Limb (tissue), 2 donors: ENCODE measurements around the gene SGO1.

Source experiments
- DNase-seq, 2 donors: peaks; one replicate each; pipeline ENCODE4 v3.0.0-alpha.2; 2016; ENCODE audit errors: extremely low spot score in 2 of 2

SGO1 gene

DNA sequence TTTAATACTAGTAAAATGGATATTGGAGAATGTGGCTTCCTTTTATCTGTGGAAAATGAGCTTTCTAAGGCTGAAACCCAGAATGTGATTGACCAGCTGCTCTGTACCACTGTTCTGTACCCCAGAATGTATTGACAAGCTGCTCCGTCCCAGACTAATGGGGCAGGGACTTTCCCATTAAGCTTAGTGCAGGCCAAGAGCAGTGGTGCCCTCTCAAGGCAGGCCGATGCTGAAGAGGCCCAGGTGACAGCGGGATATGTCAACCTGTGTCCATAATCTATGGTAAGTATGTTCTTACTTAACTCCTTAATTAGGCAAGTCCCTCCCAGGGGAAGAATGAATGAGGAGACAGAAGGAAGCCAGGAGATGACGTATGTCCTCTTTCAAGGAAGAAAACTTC lies 31.1 kb downstream of the SGO1 start:
- no peak for DNase-seq

GRCh38 chr3:20154078-20154477 lies 31.9 kb downstream of the SGO1 start:
- no peak for DNase-seq

DNA sequence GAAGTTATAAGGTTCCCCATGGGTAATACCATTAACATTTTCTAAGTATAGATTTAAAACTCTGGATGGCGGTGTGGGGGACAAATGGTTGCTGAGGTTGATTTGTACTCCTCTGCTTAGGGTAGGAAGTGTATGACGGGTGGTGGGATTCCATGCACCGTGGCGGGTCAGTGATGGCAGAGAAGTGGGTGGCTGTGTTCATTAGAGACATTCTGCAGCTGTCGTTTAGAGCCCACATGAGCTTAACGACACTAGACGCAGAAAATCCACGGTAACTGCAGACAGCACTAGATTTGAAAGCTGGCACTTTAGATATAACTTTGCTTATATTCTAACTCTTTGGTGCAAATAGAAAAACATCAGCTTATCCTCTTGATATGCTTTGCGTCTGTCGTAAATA lies 37.5 kb downstream of the SGO1 start:
- DNase-seq, result no peak

DNA sequence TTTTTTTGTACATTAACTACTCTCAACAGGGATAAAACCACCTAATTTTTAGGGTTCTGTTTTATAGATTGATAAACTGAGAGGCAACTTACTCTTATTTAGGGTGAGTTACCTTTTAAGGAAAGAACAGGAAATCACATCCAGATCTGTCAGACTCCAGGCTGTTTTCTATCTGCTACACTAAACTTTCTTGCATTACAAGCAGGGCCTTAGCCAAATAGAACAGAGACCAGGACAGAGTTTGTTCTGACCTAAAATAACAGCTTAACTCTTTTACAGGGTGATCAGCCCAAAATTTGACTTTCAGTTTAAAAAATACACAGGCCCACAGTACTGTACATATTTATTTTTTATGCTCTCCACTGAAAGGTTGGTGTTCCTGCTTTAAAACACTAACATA lies 38.6 kb downstream of the SGO1 start:
- no peak for DNase-seq

DNA sequence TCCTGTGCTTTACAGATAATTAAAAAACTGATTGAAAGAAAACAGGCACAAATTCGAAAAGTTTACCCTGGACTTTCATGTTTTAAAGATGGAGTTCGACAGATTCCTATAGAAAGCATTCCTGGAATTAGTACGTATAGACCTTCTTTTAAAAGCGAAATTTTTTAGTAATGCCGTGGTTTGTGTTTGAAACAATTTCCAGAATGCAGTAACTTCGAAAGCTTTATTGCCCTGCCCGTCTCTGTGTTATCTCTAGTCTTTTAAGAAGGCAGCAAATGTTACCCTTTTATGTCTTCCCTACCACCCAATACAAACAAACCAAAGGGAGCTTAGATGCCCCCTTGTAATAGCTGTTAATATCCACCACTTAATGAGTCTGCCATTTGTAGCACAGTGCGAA lies 39.7 kb downstream of the SGO1 start:
- no peak for DNase-seq

GRCh38 chr3:20145874-20146273 lies 40.1 kb downstream of the SGO1 start:
- DNase-seq, result no peak

- no peak for DNase-seq
Observed at GRCh38 chr3:20143519-20143918, 42.5 kb downstream of the SGO1 start.

GRCh38 chr3:20142517-20142916 lies 43.5 kb downstream of the SGO1 start:
- no peak for DNase-seq

DNA sequence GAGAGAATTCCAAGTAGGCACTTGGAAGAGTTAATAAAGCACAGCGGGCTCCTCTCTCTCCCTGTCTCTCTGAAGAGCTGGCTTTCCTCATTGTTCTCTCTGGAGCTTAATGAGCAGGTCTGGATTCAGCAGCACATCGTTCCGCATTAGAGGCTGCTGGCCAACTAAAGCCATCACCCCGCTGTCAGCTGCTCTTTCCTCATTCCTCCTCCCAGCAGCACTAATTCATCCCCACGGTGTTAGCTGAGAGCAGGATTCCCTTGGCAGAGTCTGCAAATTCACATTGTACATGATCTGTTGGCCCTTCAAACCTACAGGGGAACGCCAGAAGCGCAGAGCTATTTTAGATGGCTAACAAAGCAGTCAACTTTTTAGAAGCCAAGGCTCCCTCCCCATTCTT lies 44.2 kb downstream of the SGO1 start:
- DNase-seq, result peak; percentile 68 to 86

DNA sequence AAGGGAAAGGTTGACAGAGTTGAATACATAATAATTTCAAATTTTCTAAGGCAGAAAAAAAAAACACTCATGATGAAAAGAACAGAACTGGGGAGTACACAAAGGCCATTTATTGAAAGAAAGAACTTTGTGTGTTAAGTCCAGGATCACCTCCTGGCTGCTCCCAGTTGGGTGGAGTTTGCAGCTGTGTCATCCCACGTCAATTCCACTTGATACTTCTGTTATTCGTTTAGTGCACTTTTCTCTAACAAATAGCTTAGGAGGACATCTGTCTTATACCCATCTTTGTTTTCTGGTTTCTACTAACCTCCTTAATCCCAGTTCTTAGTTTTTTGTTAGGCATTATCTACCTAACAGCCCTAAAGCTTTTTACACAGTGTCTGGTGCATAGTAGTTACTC lies 44.7 kb downstream of the SGO1 start:
- peak in 1 of 2 donors; percentile 46 for DNase-seq

DNA sequence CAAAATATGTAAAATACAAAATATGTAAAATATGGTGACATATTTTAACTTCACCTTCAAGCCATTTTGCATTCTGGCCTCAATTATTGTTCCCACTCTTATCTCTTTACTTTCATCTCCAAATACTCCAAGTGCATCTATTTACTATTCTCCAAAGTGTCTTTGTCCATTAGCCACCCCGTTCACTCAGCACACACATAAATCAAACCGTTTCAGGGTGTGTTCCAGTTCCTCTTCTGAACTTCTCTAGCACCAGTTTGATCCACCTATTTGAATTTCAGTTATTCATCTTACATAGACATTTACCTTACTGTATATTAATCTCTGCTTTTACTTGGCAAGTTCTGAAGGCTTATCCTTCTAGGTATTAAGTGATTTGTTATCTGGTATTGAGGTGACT lies 45.1 kb downstream of the SGO1 start:
- no peak for DNase-seq

DNA sequence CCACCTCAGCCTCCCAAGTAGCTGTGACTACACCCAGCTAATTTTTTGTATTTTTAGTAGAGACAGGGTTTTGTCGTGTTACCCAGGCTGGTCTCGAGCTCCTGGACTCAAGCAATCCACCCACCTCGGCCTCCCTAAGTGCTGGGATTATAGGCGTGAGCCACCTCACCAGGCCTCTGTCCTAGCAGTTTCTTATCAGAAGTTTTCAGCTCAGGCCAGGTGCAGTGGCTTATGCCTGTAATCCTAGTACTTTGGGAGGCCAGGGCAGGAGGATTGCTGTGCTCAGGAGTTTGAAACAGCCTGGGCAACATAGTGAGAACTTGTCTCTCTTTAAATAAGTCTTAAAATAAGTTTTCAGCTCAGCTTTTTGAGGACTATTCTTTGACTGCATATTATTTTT lies 48.4 kb downstream of the SGO1 start:
- DNase-seq, result no peak

DNA sequence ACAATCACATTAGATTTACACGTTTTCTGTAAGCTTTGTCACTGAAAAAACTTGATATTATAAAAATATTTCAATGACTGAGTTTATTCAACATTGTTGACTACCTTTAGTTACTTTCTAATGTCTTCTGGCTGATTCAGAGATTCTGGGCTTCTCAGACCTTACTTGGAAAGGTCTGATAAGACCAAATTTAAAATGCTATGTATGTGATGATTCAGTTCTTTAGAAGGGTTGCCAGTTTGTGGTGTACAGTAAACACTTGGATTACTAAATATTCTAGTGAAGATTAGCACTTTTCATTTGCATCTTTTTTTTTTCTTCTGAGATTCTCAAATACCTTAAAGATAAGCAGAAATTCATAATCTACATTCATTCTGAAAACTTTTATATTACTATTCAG lies 49.8 kb downstream of the SGO1 start:
- DNase-seq, result no peak

- DNase-seq, result no peak
Observed at GRCh38 chr3:20130106-20130505, 55.9 kb downstream of the SGO1 start.

DNA sequence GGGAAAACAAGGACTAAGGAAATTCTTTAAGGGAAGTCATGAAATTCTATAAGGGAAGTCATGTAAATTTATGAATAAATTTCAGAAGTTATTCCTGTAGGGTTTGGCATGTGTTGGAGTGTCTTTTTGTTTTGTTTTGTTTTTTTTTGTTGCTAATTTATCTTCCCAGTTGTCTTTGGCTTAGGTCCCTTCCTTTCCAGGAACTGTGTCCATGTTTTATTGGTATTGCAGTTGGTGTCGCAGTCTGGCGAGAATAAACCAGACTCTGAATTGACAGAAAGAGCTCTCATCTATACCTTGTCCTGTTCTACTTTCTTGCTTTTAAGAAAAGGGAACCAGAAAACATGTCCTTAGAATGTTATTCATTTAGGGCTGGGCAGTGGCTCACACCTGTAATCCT lies 57.6 kb downstream of the SGO1 start:
- DNase-seq, result no peak

- no peak for DNase-seq
Observed at GRCh38 chr3:20125897-20126296, 60.1 kb downstream of the SGO1 start.

- DNase-seq, result no peak
Observed at GRCh38 chr3:20125289-20125688, 60.7 kb downstream of the SGO1 start.

DNA sequence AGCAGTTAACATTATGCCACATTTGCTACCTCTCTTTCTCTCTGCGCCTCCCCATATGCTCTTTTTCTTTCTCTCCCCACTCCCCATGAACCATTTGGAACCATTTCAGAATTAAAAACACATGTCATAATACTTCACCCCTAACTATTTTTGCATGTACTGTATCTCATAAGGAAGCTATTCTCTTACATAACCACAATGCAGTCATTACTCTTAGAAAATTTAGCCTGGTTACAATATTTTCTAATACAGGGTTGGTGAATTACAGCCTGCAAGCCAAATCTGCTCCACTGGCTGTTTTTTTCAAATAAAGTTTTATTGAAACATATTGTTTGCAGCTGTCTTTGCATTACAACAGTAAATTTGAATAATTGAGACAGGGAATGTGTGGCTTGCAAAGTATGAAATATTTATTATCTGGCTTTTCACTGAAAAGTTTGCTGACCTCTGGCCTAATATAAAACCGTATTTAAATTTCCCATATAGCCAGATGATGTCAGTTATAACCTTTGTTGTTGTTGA lies 62.8 kb downstream of the SGO1 start:
- DNase-seq, result no peak

DNA sequence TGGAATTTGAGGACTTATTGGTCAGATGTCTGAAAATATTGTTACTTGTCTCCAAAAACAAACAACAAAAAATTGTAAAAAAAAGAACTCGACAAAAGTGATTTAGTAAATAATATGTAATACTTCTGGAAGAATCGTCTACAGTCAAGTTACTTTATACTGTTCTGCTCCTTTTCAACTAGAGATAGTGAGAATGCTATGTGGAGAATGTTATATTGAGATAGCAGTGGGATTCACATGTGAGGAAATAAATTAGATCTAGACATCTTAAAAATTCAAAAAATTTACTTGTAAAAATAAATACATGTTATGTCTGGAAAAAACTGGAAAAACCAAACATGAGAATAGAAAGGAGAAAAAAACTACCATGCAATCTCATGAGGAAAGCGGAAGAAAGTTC lies 64.9 kb downstream of the SGO1 start:
- DNase-seq, result no peak
